GM19238 (cell line): ENCODE results near the gene MOB3B.

Experiments used
- DNase-seq: peaks from one replicate; pipeline ENCODE4 v3.0.0; 2011; ENCODE audit warnings: low spot score; ENCODE audit not compliant: insufficient read length

Gene MOB3B

DNA sequence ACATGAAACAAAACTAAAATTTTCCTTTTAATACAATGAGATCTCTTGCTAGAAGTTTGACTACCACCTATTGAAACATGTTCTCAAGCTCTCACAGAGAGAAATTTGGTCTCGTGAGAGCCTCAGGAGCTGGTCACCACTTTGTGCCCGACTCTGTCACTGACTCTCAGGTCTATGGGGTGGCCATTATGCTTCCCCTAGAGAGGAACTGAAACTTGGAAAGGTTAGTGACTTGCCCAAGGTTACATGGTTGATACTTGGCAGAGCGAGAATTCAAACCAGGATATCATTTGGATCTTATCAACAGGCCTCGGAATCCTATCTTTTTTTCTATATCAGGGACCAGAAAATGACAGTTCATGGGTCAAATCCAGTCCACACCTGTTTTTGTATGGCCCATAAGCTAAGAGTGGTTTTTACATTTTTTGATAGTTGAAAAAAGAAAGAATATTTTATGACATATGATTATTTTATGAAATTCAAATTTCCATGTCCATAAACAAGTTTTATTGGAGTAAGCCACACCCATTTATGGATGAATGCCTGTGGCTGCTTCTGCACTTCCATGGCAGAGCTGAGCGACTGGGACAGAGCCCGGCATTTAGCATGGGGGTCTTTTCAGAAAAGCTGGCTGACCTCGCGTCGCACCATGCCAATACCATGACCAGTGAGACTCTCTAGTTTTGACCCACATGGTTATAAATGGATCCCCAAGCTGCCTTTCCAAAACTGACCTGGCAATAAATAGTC lies 187.9 kb downstream of the MOB3B start:
- no peak for DNase-seq

DNA sequence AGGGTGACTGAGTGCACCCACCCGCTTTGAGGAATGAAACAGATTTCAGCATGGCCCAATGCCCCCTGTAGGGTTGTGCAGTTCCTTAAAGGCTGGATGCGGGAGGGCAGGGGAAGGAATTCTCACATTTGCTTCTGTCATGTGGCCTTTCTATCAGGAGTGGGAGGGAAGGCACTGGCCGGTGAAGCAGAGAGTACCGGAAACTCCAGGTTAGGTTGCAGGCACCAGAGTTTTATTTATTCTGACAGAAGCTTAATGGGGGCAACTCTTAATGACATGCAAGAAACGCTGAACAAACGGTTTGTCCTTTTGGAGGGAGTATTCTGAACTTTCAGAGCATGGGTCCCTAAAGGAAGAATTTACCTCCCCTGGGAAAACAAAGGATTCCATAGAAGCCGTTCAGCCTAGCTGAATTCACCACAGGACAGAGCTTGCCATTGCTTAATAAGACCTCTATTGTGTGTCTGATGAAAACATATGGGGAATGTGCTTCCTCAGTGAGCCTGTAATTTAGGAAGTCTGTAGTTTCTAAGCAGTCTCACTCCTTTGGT lies 188.6 kb downstream of the MOB3B start:
- DNase-seq: no peak

DNA sequence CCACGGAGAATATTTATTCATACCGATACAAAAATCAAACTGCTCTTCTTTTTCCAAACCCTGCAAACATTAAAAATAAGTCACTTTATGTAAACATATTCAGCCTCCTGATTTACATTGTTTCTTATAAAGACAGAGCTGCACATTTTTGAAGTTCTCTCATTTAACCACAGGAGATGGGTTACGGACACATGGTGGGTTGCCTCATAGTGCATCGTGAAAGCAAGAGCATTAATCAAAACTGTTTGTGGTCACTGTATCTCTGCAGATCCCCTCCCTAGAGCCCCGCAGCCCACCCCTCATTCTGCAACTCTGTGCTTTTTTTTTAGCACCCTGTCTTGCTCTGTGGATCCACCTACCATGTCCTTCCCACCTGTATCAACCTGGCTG lies 189.3 kb downstream of the MOB3B start:
- no peak for DNase-seq

DNA sequence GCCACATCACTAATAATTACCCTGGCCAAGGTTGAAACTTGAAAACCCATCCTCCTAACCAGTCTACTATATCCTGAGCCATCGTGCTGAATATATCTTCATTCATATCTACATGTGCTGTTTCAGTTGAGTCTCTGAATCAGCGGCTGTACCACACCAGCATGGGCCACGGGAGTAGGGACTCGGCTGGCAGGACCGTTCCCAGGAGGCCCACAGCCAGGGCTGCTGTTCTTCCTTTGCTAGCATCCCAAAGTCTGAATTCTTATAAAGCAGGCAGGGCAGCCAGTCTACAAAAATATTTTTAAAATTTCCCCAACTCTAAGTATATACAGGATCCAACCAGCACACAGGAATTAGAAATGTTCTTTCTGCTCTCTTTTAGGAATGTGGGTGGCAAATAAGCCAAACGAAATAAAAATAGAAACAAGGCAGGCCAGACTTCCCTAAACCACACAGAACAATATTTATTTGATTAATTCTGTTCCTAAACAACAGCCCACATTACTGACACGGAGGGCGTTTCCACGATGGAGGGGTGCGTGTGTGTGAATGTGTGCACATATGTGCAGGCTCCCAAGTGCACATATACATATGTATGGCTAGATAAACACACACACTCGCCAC lies 189.8 kb downstream of the MOB3B start:
- DNase-seq: no peak

DNA sequence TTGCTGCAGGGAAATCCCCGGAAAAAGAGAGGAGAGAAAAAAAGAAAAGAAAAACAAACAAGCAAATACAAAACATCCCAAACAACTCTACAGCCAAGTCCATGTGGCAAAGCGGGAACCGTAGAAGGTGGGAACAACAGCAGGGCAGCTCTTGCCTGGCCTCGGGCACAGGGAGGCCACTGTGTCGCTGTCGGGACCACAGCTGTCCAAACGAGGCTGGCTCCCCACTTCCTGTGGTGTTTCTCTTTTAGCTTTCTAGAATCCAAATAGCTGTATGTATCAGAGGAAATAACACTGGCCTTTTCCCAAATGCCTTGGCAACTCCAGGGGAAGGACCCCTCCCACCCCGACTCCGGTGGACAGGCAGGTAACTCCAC lies 191.1 kb downstream of the MOB3B start:
- no peak for DNase-seq

DNA sequence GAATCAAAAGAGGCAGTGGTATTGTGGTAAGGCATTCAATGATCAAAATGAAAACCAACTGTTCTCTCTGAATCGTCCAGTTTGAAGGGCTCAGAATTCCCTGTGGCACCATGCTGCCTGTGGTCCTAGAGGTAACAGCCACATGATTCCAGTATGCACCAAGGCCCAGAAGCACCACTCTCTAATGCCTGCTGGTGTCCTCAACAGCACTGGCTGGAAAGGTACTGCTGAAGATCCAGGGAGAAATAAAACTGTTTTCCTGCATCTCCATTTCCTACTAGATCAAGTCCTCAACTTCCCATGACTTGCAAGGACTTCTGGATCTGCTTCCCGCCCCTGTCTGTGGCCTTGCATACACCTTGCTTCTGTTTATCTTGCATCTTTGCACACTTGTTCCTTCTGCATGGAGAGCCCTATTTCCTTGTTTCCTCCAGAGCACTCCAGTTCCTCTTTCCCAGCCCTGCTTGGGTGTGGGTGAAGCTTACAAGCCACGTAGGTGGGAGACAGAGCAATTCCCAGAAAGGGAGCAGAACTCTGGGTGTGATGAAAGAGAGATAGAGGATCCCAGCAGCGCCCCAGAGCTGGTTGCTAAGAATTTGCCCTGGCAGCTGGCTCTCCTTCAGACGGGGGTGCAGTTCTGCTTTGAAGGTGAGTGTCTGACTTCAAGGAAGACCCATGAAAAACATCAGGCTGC lies 191.6 kb downstream of the MOB3B start:
- no peak for DNase-seq

DNA sequence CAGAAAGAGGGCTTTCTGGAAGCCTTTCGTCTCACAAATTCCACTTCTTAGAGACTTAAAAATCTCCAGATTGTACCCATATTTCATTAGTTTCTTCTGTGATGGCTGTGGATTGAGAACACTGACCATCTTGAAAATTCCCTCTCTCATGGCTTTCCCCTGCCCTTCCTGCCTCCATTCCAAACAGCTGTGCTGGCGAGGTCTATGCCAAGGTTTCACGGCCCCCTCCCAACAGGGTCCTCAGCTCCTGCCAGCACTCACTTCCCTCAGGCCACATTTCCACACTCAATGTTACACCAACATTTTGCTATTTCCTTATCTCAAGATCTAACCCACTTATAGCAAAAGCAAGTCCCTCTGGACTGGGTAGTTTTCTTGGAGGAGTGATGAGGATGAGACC lies 192.4 kb downstream of the MOB3B start:
- DNase-seq: no peak

DNA sequence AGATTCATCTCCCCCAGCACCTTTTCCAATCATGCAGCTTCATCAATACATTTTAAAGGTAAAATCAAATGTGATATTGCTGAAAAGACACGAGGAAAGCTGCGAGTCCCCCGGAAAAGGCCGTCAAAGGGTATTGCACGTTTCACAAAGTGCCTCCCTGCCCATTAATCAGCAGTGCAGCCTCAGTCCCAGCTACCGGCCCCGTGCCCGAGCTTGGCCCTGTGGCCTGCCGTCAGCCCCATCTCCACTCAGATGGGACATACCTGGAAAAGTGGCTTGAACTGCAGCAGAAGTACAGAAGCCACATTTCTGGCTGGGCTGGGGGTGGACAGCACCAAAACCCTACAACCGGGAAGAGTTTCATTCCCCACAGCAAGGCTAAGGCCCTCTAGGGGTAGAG lies 192.8 kb downstream of the MOB3B start:
- DNase-seq: no peak

DNA sequence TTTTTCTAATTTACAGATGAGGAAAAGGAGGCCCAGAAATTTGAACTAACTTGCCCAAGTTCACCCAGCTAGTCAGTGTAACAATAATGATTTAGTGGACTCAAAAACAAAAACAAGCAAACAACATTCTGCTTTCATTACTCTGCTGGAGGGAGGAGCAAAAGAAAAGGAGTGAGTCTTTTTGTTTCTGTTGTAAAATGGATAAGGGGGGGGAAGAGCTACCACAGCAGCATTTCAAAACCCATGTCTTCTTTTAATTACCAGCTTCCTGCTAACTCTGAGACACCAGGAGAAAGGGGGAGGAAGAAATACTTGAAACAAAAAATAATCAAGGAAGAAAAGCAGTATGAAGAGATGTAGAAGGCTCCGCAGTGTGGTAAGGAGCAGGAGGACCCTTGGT lies 193.5 kb downstream of the MOB3B start:
- DNase-seq: no peak

DNA sequence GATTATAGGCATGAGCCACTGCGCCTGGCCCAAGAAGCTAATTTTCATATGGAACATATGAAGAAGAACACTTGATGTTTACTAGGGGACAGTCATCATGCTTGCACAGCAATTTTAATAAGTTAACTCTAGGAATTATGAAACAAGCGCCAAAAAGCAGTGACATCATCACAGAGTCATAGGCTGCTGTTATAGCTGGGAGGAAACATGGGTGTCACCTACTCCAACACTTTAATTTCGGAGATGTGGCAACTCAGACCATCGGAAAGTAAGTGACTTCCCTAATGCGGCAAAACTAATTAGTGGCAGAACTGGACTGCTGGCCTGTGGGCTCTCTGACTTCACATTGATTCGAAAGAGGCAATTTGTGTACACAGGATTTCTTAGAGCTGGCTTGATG lies 194.5 kb downstream of the MOB3B start:
- no peak for DNase-seq

DNA sequence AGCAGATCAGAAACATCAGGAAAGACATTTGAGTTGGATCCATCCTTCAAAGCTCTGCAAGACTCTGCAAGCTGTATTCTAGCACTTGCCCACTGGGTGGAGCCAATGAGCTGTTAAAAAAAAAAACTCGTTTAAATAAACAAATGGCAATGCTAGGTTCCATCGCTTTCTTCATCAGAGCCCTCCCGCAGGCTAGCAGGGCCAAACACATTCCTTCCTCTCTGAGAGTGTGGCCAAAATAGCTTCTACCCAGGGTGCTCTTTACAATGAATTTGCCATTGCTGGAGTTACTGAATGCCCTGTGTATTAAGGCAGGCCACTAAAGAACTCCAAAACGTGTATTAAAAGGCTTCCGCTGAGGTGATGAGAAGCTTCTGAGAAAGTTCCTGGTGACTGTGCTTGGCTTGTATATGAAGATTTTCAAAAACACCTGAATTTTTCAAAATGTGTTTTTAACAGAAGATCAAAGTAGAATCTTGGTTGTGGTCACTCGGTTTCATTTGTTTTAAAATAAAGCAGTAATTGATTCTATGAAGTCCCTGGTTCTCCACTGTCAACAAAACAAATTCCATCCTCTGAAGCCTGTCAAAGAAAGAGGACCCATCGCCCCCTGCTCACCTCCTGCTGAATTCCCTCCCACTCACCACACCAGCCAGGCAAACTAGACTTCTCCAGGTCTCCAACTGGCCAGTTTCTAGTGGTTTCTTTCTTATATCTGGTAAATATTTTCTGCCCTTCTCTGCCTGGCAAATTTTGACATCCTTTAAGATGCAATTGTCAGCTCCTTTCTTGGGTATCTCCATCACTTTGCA lies 196.2 kb downstream of the MOB3B start:
- peak; percentile 56 for DNase-seq

DNA sequence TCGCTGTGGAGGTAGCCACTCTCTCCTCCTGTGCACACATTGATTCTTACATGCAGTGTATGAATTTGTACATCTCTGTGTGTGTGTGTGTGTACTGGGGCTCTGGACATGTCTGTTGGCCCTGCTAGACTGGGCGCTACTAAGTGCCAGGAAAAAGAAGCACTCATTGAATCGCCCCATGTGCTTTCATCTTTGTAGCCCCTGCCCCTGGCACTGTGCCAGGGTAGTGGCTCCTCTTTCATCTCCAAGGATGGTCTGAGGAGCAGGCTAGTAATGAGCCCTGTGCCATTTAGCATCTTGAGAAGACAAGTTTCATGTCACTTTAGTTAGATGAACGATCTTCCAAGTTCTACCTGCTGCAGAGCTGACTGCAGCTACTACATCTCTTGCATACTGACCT lies 198.2 kb downstream of the MOB3B start:
- DNase-seq: no peak

DNA sequence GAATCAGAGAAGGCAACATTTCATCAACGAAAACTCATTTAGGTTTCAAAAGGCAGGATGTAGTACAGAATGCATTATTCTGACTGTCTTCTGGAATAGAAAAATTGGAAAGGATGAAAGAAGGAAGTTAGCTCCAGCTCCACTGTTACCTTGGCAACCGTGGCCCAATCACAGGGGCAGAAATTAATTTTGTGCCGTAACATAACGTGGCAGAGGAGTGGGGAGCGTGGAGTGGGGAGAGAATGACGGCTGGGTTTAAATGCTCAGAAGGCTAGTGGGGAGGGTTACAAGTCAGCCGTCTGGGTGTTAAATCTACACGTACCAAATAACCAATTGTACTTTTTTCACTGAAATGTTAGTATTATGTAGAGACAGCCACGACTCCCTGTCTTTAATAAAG lies 200.3 kb downstream of the MOB3B start:
- no peak for DNase-seq

DNA sequence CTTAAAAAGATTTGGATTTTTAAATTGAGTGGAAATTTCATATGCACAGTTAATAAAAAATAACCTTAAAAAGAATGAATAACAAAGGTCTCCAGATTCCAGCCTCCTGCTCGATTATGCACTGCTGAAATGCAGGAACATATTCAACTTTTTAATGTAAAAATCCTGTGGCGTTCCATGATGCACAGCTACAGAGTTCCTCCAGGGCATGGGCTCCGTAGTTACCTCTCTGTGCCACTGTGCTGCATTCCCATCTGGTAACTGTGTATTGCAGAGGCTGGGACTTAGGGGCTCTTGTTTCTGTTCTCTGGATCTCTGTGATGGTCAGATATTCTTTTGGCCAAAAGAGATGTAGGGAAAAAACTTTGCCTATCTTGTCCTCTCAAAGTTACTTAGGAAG lies 201.1 kb downstream of the MOB3B start:
- DNase-seq: no peak

DNA sequence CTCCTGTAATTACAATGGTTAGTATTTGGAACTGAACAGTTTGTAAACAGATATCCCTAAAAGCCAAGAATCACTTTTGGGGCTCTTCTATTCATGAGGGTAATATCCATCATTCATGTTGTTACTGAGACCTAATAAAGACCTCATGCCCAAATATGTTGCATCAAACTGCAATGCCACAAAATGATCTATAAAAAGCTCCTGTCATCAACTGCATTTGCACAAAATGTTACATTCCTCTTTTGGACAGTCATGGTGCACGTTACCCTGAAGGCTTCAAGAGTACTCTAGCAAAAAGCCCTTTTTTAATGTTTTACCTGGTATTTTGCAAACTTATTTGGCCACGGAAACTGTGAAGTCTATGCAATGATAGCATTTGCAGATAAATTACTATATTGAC lies 218.4 kb downstream of the MOB3B start:
- no peak for DNase-seq

DNA sequence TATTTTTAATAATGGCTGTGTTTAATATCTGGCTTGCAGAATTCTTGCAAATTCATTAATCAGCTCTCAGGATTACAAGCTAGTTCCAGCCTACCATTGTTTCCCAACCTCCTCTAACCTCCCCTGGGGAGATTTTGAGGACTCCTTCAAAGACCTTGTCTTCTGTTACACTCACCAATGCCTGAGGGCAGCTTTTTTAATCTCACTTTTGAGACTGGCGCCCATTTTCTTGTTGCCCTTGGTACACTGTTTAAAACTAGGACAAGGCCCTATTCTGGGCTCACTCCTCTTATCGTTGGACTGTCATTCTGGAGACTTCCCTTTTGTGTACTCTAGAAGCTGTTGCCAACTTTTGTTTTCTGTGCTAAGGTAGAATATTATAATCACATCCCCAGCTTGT lies 219.0 kb downstream of the MOB3B start:
- no peak for DNase-seq

DNA sequence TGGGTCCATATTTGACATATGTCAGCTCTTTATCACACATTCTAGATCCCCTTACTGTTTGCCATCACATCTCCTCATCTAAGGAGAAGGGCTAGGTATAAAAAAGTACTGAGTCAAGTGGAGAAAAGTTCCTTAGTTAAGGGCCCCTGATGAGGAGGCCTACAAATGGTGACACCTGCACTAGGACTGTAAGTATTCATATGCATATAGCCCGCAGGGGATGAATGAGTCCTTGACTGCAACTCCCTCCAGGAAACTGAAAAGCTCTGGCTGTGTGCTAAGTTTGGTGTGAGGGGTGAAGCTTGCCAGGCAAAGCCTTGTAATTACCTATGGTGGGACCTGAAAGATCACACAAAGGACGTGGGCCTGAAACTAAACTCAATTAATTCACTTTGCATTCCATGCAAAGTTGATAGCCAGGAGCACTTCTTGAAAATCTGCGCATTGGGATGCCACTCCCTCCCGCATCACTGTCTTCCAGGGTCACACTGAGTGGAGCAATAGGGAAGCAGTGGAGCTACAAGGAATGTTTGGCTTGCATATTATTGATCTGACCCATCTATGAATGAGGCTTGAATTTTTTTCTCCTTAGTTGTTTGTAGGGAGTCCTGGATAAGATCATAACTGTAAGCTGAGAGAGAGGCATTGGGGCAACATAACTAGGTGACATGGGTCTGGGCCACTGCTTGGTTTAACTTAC lies 220.8 kb downstream of the MOB3B start:
- no peak for DNase-seq

DNA sequence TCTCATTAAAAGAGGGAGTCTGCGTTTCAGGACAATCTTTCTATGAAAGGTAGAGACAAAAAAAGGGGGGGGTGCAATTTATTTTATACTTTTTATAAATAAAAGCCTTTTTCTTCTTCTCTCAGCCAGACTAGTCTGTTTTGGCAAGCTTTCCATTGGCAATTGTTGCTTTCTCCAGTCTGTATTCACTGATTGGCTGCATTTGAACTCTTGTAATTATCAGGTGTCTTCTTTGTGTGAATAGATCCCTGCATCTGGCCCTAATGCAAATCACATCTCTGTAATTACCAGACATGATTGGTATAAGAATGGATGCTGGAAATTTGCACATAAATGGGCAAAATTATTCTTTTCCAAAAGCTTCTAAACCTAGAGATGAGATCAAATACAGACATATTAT lies 225.1 kb downstream of the MOB3B start:
- DNase-seq: no peak

DNA sequence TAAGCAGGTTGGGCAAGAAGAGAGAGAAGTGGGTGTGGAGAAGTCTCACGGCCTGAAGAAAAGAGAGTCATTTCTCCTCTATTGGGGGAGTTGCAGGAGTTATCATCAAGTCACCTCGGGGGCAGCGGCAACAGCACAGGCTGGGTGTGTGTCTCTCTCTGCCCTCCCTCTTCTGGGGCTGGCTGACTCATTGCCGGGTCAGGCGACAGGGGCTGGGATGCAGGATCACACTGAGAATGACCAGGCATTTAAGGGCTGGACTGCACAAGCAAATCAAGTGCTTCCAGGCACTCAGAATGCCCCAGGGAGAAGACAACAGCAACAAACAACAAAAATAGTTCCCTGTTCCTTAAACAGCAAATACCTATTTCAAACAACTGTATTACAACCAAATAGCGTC lies 226.4 kb downstream of the MOB3B start:
- no peak for DNase-seq

DNA sequence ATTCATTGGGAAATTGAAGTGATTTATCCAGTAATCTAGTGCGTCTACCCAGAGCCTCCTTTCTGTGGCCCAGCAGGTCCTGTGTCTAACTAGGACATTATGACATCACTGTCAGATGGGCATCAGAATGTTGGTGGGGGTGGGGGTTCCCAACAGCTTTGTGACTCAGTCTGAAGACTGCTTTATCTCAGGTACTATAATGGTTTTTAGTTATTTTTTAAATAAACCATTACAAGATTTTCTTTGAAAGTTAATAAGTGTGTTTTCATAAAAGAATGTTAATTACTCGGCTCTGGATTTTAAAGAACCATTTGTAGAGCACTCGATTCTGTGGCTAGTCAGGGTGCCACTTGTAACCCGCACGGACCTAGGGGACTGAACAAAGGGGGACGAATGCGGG lies 232.6 kb downstream of the MOB3B start, which contains the start of gene EQTN:
TSS of gene EQTN (minus strand) at position 101 of the 400 bp plus-strand sequence. CDS start at position 6, 95 bp downstream.
- DNase-seq: no peak

DNA sequence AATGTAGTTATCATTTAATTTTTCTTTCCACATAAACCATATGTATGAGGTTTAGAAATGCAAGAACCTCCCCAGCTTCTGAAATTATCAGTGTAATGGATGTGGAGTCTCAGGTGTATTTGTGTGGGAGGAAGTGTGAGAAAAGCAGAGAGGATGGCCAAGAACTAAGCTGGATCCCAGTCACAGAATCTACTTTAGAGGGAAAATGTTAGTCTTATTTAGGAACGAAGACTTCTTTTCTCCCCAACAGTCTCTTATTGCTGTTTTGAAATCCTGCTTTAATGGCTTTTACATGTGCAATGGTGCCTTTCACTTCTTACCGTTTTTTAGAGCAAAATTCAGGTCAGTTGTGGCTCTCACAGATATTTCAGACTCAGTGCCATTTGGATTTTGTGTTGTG lies 235.6 kb downstream of the MOB3B start:
- no peak for DNase-seq
